GM19351 (cell line): Measurements from ENCODE around the gene SH2D3C.
"Not testable (repeated sequence)": the region's sequence is repeated elsewhere in the genome, so short reads cannot be mapped to it uniquely, and the experiment has no call there.

ENCODE experiments used
- ATAC-seq: cut with Tn5 transposase; IDR thresholded peaks from one replicate; pipeline ENCODE4 v1.9.1; 2021; ENCODE audit warnings: mild to moderate bottlenecking, moderate library complexity; ENCODE audit not compliant: unreplicated experiment

The SH2D3C gene

GRCh38 chr9:127769101-127769500 lies 9.4 kb downstream of the SH2D3C start:
- no peak for ATAC-seq

GRCh38 chr9:127768698-127769097 lies 9.8 kb downstream of the SH2D3C start:
- no peak for ATAC-seq

GRCh38 chr9:127767909-127768331 lies 10.5 kb downstream of the SH2D3C start:
- no peak for ATAC-seq

- no peak for ATAC-seq
These were observed 11.1 kb downstream of the SH2D3C start for GRCh38 chr9:127767410-127767809.

- ATAC-seq = no peak
These were observed 13.0 kb downstream of the SH2D3C start for GRCh38 chr9:127765418-127765817.

- ATAC-seq = no peak
These were observed 14.5 kb downstream of the SH2D3C start for GRCh38 chr9:127763918-127764384.

GRCh38 chr9:127762111-127762676 lies 16.3 kb downstream of the SH2D3C start:
- no peak for ATAC-seq

GRCh38 chr9:127761491-127761956 lies 16.9 kb downstream of the SH2D3C start:
- ATAC-seq = no peak

GRCh38 chr9:127761061-127761460 lies 17.4 kb downstream of the SH2D3C start:
- no peak for ATAC-seq

- ATAC-seq = no peak
These were observed 19.6 kb downstream of the SH2D3C start for GRCh38 chr9:127758843-127759242.

GRCh38 chr9:127756776-127757175 lies 21.7 kb downstream of the SH2D3C start:
- not testable (repeated sequence) for ATAC-seq

- ATAC-seq = no peak
These were observed 22.2 kb downstream of the SH2D3C start for GRCh38 chr9:127756233-127756632.

GRCh38 chr9:127755061-127756060 lies 23.1 kb downstream of the SH2D3C start:
- ATAC-seq = no peak

- ATAC-seq = no peak
These were observed 24.1 kb downstream of the SH2D3C start for GRCh38 chr9:127754099-127755060.

GRCh38 chr9:127753622-127754021 lies 24.8 kb downstream of the SH2D3C start:
- no peak for ATAC-seq

GRCh38 chr9:127753148-127753547 lies 25.3 kb downstream of the SH2D3C start:
- no peak for ATAC-seq

- ATAC-seq = no peak
These were observed 27.0 kb downstream of the SH2D3C start for GRCh38 chr9:127751269-127752054.

- ATAC-seq = no peak
These were observed 29.2 kb downstream of the SH2D3C start for GRCh38 chr9:127749090-127749787.

GRCh38 chr9:127746959-127747569 lies 31.4 kb downstream of the SH2D3C start:
- no peak for ATAC-seq
